Ramos (cell line): Measurements from ENCODE around the gene ACAP1.

Experiments used
- in situ Hi-C: fragments of 300-500 bp; cut with MboI; formaldehyde crosslinking; loops from one replicate; pipeline ENCODE4 v1.14.3; 2022; ENCODE audit warnings: low sequenced_read_pairs; ENCODE audit not compliant: unreplicated experiment

The ACAP1 gene, protein sequence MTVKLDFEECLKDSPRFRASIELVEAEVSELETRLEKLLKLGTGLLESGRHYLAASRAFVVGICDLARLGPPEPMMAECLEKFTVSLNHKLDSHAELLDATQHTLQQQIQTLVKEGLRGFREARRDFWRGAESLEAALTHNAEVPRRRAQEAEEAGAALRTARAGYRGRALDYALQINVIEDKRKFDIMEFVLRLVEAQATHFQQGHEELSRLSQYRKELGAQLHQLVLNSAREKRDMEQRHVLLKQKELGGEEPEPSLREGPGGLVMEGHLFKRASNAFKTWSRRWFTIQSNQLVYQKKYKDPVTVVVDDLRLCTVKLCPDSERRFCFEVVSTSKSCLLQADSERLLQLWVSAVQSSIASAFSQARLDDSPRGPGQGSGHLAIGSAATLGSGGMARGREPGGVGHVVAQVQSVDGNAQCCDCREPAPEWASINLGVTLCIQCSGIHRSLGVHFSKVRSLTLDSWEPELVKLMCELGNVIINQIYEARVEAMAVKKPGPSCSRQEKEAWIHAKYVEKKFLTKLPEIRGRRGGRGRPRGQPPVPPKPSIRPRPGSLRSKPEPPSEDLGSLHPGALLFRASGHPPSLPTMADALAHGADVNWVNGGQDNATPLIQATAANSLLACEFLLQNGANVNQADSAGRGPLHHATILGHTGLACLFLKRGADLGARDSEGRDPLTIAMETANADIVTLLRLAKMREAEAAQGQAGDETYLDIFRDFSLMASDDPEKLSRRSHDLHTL

GRCh38 chr17:7336240-7337175, at the start of gene ACAP1:
ACAP1 (plus strand) TSS chr17:7336529; CDS start chr17:7336735, 206 bp downstream.
- in situ Hi-C loops = no loop called here

DNA sequence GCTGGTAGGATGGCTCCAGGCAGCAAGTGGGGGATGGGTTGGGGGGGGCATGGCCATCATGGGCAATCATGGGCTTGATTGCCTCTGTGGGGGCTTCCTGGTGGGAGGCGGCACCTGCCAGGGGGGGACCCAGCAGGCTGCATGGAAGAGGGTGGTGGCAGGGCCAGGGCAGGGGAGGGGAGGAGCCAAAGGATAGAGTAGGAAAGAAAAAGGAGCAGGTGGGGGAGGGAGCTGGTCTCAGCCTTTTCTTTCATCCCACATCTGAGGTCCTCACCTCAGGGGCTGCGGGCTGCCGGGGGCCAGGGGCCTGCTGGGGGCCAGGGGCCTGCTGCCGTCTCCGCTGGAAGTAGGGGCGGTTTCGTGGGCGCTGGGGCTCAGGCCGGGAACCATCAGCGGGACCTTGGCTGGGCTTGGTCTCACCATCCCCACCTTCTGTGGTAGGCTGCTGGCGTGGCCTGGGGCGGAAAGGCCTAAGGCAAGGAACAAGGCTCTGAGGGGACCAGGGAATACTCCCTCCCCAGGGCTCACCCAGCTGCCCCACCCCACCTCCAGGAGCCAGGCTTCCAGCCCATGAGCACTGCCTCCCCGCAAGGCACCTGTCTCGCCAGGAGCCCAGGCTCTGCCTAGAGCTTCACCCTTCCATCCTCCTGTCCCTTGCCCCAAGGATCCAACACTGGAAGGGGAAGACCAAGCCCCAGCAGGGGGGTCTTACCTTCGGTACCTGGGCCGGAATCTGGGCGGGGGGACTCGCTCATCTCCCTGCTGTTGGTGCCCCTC, 46.9 kb upstream of the ACAP1 start:
- in situ Hi-C loops = no loop called here

DNA sequence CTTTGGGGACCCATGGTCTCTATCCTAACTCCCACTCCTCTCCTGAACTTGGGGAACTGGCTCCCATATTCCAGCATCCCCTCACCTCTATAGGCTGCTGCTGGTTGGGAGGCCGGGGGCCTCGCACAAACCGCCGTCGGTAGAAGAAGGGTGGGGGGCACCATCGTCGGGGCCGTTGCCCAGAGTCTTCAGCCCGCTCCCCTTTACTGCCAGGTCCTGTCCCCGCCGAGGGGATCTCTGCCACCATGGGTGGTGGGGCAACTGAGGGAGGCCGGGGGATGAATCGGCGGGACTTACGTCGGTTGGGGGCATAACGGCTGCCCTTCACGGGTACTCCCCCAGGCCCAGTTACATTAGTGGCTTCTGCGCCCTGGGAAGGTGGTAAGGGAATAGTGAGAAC, 46.2 kb upstream of the ACAP1 start:
- in situ Hi-C loops = no loop called here

GRCh38 chr17:7290685-7291084, 45.6 kb upstream of the ACAP1 start:
- in situ Hi-C loops = no loop called here

- in situ Hi-C loops = no loop called here
Observed at GRCh38 chr17:7292194-7292593, 44.1 kb upstream of the ACAP1 start.

- in situ Hi-C loops = no loop called here
Observed at GRCh38 chr17:7292729-7293128, 43.6 kb upstream of the ACAP1 start.

- in situ Hi-C loops = no loop called here
Observed at GRCh38 chr17:7293159-7293558, 43.2 kb upstream of the ACAP1 start.

DNA sequence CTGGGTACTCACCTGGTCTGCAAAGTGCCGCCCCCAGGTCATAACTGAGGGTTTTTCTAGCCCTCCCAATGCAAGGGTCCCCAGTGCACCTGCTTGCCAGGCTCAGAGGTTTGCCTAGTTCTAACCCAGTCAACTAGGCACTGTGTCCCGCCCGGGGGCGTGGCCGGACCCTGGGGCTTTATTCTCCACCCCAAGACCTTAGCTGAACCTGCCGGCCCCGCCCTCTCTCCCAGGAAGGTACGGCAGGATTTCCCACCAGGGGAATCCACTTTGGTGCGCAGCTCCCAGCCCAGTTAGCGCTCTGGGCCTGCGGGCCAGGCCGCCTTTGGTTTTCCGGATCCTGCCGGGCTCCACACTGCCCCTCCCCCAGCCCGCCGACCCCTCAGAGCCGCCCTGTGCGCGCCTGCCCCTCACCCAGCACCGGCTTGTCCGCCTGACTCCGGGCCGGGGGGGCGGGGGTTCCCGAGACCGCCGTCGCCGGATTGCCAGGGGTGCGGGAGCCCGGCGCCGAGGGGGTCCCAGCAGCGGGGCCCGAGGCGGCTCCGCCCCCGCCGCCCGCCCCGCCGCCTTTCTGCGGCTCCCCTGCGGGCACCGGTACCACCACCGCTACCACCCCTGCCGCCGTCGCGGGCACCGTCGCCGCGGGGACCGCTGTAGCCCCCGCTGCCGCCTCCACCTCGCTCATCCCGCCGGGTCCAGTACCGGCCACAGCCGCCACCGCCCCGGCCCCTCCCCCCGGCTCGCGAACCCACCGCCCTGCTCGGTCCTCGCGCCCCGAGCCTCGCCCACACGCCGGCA, 42.3 kb upstream of the ACAP1 start:
- in situ Hi-C loops = no loop called here

GRCh38 chr17:7294614-7295153, 41.6 kb upstream of the ACAP1 start, which contains the start of gene YBX2:
YBX2 (minus strand) TSS chr17:7294639; CDS start chr17:7294500, 139 bp downstream.
- in situ Hi-C loops = no loop called here

- in situ Hi-C loops = no loop called here
Observed at GRCh38 chr17:7295230-7296180, 40.8 kb upstream of the ACAP1 start.

GRCh38 chr17:7296189-7296861, 40.0 kb upstream of the ACAP1 start:
- in situ Hi-C loops = no loop called here

GRCh38 chr17:7304179-7304578, 32.1 kb upstream of the ACAP1 start:
- in situ Hi-C loops = no loop called here

DNA sequence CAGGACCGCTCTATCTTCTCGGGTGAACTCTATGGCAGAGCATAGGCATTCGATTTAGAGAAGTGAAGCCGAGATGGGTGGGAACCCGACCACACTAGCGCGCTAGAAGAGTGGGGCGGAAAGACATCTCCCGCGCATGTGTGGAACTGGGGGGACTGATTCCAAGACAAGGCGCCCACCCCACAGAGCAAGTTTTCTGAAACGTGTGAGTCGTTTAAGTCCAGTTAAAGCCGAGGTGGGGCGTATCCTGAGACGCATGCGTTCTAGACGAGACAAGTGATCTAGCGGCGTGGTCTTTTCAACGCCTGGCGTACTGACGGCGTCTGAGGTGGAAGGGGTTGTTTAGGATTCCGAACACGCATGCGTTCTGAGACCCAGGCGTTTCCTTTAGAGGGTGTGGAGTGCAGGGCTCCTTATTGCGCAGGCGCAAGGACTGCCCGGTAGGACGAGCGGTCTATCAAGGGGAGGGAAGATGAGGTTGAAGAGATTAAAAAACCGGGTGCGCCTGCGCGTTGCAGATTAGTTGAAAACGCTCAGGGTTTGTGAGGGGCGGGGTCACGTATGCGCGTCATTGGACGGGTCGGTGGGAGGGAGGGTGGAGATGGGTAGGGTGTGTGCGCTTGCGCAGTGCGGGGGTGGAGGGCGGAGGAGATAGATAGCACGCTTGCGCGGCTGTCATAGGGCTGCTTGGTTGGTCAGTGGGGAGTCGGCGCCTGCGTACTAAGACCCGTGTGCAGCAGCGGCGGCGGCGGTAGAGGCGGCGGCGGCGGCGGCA, 29.2 kb upstream of the ACAP1 start, which contains the start of gene EIF5A:
Gene EIF5A (plus strand): TSS at position 718 of the 775 bp plus-strand sequence. CDS start 2,008 bp downstream, outside the sequence.
- in situ Hi-C loops = no loop called here

DNA sequence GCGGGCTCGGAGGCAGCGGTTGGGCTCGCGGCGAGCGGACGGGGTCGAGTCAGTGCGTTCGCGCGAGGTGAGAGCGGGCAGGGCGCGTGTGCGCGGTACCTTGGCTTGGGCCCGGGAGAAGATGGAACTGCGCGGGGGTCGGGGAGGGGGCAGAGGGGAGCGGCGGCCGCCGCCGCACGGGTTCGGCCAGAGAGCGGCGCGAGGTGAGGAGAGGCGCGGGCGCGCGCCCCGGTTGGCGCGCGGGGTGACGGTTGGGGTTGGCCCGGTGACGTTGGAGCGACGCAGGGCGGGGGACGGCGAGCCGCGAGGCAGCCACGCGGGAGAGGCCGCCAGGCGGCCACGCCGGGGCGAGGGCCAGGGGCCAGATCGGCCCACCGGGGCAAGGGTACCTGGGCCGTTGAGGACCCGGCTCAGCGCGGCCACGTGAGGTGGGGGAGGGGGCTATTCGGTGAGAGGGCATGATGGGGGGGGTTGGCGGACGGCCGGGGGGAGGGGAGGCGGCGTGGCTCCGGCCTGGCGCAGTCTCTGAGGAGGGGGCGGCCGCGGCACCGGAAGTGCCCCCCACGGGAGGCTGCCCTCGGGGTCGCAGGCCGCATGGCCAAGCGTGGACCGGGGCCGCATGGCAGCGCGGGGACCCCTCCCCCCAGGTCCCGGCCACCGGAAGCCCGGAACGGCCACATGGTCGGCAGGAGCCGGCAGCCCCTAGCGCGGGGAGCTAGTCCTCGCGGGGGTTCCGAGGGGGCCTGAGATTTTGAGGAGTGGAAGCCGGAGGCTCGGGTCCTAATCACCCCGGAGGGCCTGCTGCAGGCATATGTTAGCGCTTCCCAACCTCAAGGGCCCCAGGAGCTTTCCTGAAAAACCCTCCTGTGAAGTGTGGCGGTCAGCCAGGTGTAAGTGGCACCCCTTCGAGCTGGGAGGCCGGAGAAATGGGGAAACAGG, 28.4 kb upstream of the ACAP1 start:
- in situ Hi-C loops = no loop called here
